Left kidney (tissue), 2 donors: Measurements from ENCODE around the gene CELSR1. TPM values are rescaled to one million over a fixed set of nuclear protein-coding genes. Genes with fewer than 3 reads are reported as not detected.

ENCODE experiments used
- DNase-seq: peaks from one replicate; pipeline ENCODE4 v3.0.0-alpha.2; 2013
- polyA plus RNA-seq: library from polyadenylated mRNA; unstranded; fragments of 120-200 nt; gene quantifications from one replicate; pipeline ENCODE4 v1.2.1, GENCODE V29; 2013; ENCODE audit not compliant: insufficient read length

Gene CELSR1
- polyA plus RNA-seq, 1 donor, result 26.1 TPM

DNA sequence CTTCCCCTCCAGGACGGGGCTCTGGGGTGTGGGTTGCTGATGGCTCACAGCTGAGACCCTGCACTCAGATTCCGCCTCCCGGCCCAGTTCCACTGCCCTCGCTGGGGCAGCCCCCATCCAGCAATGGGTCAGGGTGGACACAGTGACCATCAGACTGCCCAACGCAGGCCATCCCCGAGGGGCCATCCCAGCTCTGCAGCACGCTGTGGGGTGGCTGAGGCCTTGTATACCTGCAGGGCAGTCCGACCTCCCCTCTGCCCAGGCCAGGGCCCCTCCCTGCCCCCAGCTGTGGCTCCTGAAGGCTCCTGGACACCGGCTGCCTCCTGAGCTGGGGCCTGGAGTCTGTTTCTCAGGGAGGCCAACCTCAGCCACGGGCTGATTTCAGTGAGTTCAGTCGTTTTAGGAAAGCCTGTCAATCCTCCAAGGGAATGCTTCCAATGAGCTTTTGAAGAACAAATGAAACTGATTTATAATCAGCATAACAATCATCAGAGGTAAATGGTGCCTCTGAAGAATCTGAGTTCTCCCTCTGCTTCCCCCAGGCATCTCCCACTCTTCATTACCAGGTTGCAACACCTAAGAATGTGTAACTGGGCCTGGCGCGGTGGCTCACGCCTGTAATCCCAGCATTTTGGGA, 95.1 kb downstream of the CELSR1 start:
- no peak for DNase-seq

DNA sequence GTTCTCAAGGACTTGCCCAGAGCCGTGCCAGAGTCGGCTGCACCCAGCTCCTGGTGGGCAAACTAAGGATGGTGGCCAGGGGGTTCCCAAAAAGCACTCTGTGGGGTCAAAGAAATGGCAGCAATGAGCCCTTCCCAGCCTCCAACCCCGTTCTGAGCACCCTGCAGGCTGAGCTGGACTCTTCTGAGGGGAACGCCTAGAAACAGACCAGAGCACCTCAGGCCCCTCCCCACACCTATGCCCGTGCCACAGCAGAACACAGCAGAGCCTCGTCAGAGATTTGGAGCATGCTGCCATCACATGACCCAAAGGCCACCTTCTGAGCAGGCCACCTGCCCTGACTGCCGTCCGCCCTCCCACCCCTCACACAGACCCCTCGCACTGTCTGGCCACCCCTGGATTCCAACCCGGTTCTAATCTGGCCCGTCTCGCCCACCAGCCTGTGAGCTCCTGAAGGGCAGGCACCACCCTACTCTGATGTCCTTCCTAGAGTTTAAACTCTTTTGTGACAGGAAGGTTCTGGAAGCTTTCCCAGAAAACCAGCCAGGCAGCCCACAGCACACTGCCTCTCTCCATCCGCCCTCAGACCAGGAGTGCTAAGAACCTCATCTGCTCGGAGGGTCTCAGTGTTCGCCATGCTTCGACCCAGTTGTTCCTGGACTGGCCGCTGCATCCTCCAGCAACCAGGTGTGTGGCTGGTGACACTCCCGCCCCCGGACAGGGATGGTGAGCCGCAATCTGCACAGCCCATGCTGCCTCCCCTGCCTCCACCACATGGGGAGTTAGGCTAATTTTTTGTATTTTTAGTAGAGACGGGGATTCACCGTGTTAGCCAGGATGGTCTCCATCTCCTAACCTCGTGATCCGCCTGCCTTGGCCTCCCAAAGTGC, 97.6 kb downstream of the CELSR1 start:
- DNase-seq, result no peak

DNA sequence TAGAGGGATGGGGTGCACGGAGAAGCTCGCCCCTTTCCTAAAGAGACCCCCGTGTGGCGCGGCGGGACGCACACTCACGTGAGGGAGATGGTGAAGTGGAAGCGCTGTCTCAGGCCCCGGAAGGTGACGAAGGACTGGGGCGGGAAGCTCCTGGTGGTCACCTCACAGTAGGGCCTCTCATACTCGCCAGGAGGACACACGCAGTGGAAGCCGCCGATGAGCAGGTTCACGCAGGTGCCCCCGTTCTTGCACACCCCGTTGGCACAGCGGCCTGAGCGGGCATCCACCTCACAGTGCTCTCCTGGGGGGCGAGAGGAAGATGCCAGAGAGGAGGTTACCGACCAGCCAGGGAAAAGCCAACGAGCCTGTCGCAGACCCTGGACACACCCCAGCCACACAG, 98.3 kb downstream of the CELSR1 start:
- DNase-seq, result no peak

DNA sequence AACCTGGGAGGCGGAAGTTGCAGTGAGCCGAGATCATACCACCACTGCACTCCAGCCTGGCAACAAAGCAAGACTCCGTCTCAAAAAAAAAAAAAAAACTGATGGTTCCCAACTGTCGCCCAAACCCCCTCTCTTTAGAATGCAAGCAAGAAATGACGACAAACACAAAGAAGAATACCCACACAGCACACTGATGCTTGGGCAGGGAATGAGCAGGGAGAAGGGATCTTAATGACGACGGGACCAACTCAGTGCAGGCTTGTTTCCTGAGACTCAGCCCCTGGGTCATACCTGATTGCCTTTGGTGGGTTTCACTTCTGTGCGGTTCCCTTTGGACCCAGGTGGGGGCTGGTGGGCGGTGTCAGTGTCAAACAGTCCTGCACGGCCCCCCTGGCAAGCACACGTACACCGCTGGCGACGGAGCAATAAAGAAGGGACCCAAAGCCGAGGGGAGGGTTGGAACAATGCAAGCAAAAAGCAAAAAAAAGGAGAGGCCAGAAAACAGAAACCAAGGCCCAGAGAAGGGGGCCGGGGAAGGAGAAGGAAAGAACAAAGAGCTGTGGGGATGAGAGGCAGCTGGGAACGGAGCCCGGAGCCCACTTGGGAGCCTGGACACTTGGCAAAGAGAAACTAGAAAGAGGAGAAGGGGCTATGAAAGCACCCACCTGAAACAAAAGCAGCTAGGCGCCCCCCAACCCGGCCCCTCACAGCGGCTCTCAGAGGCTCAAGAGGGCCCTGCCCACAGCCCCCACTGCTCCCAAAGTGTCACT, 99.6 kb downstream of the CELSR1 start:
- DNase-seq, result no peak

- no peak for DNase-seq
Observed at GRCh38 chr22:46436595-46437175, 100.7 kb downstream of the CELSR1 start.

DNA sequence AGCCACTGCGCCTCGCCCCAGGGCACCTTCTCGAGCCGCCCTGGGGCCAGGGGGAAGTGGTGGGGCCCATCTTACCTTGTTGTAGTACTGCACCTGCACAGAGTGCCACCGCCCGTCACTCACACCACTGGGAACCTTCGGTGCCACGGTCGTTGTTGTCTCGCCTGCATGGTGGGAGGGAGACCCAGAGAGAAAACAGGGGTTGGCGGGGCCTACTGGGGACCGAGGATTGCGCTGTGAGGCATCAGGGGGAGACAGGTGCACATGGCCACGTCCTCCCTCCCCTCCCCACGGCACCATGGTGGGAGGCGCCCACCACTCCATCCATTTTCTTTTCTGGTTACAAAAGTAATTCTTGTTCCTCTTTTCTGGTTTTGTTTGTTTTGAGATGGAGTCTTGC, 104.1 kb downstream of the CELSR1 start:
- no peak for DNase-seq

- no peak for DNase-seq
Observed at GRCh38 chr22:46432164-46433068, 105.0 kb downstream of the CELSR1 start.

DNA sequence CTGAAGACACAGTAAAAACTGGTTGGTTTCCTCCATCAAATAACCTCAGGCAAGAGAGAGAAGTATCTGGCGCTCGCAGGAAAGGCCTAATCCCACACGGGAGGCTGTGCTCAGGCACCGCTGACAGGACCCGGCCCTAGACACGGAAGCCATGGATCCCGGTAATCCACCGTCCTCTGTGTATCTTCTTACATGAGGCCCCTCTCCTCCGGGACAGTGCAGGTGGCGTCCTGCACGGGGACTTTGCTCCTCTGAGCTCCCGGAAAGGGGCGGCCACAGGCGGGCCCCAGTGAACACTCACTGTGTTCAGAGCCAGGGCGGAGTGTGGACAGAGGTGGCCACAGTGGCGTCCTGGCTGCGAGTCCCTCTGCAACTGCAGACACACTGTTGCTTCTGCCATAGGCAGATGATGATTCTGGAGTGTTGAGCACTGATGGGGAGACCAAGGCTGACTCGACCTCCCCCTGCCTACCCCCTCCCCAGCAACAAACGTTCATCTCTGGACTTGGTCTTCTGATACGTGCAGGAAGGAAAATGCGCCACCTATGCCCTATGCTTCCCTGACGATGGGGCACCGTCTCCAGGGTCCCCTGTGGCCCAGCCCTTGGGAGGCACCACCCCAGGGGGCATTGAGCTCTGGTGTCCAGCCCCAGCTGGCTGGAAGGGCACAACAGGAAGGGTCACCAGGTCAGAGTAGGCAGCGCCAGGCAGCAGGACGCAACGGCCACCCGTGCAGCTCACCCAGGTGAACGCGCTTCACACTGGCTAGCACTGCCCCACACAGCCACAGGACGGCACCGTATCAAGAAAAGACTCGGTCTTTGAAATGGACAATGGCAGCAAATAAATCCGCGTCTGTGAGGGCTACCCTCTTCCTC, 106.2 kb downstream of the CELSR1 start:
- no peak for DNase-seq

- no peak for DNase-seq
Observed at GRCh38 chr22:46429325-46429853, 108.0 kb downstream of the CELSR1 start.

GRCh38 chr22:46428602-46429324, 108.7 kb downstream of the CELSR1 start:
- no peak for DNase-seq

DNA sequence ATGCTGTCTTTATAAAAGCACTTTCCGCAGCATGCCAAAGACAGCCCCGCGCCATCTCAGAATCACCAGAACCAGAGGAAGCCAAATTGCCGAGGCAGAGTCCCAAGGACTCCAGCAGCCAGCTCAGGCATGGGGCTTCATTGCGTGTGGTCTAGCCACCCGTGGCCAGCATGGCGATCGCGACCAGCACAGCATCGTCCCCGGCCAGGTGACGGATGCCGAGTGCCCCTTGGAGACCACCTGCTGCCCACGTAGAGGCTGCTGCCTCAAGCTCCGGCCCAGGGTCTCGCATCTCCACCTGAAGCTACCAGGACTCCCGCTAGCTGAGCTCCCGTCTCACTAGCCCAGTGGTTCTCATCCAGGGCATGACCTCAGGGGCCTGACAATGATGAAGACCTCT, 109.2 kb downstream of the CELSR1 start:
- no peak for DNase-seq

DNA sequence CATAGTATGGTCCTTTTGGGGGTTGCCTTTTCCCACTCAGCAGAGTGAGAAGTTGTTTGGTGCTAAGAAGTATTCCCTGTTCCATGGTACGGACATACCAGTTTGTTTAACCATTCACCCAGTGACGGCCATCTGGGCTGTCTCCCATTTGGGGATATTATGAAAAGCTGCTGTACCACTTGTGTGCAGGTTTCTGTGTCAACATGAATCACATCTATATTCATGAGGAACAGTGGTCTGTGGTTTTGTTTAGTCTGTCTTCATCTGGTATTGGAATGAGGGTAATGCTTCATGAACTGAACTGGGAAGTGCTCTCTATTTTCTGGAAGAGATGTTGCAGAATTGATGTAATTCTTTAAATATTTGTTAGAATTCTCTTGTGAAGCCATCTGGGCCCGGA, 112.4 kb downstream of the CELSR1 start:
- no peak for DNase-seq

GRCh38 chr22:46424496-46424895, 112.9 kb downstream of the CELSR1 start:
- DNase-seq, result no peak

GRCh38 chr22:46422896-46423295, 114.5 kb downstream of the CELSR1 start:
- DNase-seq, result no peak

DNA sequence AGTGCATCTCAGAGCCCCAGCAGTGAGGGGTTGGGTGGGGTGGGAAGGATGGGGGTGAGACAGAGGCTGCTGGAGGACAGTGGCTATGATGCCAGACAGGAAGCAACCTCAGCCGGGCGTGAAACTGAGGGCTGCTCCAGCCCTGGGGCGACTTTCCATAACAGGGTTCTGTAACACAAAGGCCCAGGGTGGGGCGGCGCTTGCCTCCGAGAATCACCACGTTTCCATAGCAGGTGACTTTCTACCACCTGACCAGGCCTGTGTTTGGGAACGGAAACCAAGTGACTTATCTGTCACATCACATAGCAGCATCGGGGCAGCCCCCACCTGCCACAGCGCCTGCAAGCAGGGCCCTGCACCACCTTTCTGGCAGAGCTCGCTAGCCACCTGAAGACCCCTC, 116.2 kb downstream of the CELSR1 start:
- DNase-seq, result no peak

GRCh38 chr22:46419754-46420571, 117.5 kb downstream of the CELSR1 start:
- no peak for DNase-seq

DNA sequence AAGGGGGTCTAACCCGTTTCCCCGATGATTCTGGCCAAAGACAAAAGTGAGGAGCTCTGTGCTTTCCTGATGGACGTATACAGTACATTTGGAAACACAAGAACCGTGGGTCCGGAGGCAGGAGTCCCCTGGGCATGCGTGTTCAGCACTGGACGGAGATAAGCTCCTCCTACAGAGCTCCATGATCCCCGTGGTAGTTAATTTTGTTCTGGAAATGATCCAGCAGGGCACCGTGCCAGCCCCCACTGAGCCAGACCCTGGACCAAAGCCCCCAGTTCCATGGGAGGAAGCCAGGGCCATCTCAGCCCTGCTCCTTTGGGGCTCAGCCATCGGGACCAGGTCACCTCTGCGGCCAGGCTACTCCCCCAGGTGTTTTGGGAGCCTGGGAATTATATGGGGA, 118.6 kb downstream of the CELSR1 start:
- no peak for DNase-seq

GRCh38 chr22:46417769-46418168, 119.7 kb downstream of the CELSR1 start:
- DNase-seq, result no peak
